NB4 (cell line): ENCODE data around the gene CCPG1.

Source experiments
- POLR2A ChIP-seq: IDR thresholded peaks from 2 replicates; pipeline ENCODE4 v1.6.1; 2011; ENCODE audit warnings: mild to moderate bottlenecking; ENCODE audit not compliant: insufficient read length; ENCODE audit errors: extremely low read depth
- TF ChIP-seq, protein P1 (sequence below): IDR thresholded peaks from one replicate; pipeline ENCODE4 v1.5.1; 2012; ENCODE audit warnings: low read depth, low read length
- TF ChIP-seq, protein P2 (sequence below): IDR thresholded peaks from 2 replicates; pipeline ENCODE4 v1.6.1; 2011; ENCODE audit warnings: low read depth, low read length

DNA sequence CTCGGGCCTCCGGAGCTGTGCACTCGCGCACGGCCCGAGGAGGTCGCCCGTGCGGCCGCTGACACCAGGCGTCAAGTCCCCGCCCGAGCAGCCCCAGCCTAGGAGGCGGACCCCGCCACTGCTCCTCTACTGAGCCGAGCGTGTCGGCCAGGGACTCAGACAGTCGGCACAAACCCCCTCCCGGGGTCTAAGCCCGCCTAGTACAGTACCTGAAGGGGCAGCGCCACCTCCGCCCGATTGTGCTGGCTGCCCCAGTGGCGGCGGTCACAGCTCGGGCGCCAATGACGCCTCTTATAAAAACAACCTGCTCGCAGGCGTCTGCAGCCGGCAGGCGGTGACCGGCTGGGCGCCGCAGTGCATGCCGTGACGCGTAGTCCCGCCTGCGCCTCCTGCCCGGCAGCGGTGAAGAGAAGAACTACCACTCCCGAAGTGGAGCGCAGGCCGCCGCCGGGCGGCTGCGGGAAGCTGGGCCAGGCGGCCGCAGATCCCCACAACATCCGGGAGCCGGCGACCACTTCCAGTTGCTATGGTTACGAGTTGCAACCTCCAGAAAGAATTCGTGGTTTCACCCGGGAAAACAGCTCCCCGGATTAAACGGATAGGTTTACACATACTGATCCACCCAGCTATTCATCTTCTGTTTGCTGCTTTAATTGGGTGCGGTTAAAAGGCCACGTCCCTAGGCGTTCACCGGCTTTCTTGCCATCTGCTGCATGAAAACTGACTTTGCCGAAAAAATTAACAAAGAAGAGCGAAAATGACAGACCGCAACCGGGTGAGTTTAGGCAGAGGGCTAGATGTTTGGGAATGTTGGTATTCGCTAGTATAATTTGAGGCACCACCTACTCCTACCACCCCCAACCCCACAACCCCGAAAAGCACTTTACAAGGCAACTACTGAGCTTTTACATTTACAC, at the start of gene CCPG1, which contains the start of gene PIERCE2:
- TF ChIP-seq, protein P1, sequence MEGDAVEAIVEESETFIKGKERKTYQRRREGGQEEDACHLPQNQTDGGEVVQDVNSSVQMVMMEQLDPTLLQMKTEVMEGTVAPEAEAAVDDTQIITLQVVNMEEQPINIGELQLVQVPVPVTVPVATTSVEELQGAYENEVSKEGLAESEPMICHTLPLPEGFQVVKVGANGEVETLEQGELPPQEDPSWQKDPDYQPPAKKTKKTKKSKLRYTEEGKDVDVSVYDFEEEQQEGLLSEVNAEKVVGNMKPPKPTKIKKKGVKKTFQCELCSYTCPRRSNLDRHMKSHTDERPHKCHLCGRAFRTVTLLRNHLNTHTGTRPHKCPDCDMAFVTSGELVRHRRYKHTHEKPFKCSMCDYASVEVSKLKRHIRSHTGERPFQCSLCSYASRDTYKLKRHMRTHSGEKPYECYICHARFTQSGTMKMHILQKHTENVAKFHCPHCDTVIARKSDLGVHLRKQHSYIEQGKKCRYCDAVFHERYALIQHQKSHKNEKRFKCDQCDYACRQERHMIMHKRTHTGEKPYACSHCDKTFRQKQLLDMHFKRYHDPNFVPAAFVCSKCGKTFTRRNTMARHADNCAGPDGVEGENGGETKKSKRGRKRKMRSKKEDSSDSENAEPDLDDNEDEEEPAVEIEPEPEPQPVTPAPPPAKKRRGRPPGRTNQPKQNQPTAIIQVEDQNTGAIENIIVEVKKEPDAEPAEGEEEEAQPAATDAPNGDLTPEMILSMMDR, result peak; percentile 37
- TF ChIP-seq, protein P2, sequence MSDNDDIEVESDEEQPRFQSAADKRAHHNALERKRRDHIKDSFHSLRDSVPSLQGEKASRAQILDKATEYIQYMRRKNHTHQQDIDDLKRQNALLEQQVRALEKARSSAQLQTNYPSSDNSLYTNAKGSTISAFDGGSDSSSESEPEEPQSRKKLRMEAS, result peak; percentile 38
- TF ChIP-seq POLR2A, result peak; percentile 59
